ENCODE measurements around the gene POLR1C.
A peak's percentile ranks its signal among the peaks of the same experiment; 100 is the strongest.
"Not testable (repeated sequence)": the region's sequence is repeated elsewhere in the genome, so short reads cannot be mapped to it uniquely, and the experiment has no call there.

The POLR1C gene, protein sequence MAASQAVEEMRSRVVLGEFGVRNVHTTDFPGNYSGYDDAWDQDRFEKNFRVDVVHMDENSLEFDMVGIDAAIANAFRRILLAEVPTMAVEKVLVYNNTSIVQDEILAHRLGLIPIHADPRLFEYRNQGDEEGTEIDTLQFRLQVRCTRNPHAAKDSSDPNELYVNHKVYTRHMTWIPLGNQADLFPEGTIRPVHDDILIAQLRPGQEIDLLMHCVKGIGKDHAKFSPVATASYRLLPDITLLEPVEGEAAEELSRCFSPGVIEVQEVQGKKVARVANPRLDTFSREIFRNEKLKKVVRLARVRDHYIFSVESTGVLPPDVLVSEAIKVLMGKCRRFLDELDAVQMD

DNA sequence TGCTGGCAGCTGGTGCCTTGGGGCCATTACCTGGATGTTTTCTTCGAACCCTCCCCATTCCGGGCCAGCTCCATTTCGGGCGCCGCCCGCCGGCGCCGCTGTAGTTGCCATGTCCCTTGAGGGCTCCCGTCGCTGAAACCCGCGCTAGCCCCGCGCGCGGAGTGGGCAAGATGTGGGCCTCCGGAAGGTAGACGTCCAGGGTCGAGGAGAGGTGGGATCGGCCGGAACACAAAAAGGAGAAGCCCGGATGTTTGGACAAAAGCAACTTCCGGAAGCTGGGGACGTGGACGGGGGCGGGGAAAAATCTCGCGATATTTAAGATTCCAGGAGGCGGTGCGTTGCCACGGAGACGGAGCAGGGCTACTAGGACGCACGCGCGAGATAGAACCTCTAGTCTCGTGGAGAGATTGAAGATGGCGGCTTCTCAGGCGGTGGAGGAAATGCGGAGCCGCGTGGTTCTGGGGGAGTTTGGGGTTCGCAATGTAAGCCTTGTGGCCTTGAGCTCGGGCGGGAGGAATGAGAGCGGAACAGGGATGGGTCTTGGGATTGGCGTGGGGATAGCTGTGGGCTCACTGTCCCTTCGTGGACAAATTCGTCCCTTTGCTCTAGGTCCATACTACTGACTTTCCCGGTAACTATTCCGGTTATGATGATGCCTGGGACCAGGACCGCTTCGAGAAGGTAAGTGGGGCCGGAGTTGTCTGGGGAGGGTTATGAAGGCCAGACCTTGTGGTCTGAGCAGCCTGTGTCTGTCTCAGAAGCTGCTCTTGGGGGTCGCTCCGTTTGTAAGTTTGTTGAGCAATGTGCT lies at the start of gene POLR1C, which contains the start of gene YIPF3:
Gene POLR1C, plus strand, starts transcription at position 393 of the 808 bp plus-strand sequence. Its CDS starts 21 bp downstream, at position 414.
Gene YIPF3, minus strand, starts transcription at position 230 of the 808 bp plus-strand sequence. Its CDS starts 119 bp downstream, at position 111.
- peak; percentile 98 for DNase-seq
- Mint-ChIP-seq H3K36me3 (peaks cover 44% of the 10 kb centered on the region), H3K9me3 (no peaks in the 10 kb centered on the region), H3K4me1 (peaks cover 28% of the 10 kb centered on the region), H3K27ac (no peak within 1 kb of the TSS), H3K27me3 (no peaks in the 10 kb centered on the region), H3K4me3 (no peak within 1 kb of the TSS)
- CTCF ChIA-PET: interaction anchor here (4.5 kb wide), 1 partner anchor 10 kb away, joined by 27 read pairs; no protein-coding TSS in a partner anchor

DNA sequence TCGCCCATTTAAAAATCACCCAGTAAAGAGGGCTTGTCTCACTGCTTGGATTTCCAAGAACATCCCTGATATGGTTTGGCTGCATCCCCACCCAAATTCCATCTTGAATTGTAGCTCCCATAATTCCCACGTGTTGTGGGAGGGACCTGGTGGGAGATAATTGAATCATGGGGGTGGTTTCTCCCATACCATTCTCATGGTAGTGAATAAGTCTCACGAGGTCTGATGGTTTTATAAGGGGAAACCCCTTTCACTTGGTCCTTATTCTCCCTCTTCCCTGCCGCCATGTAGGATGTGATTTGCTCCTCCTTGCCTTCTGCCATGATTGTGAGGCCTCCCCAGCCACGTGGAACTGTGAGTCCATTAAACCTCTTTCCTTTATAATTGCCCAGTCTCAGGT lies 49.6 kb upstream of the POLR1C start:
- H3K27ac Mint-ChIP-seq, H3K4me3 Mint-ChIP-seq, CTCF ChIA-PET, H3K4me1 Mint-ChIP-seq, DNase-seq, H3K9me3 Mint-ChIP-seq, H3K36me3 Mint-ChIP-seq: not testable (repeated sequence)
- H3K27me3 Mint-ChIP-seq: peaks cover 64% of the 10 kb centered on the region

DNA sequence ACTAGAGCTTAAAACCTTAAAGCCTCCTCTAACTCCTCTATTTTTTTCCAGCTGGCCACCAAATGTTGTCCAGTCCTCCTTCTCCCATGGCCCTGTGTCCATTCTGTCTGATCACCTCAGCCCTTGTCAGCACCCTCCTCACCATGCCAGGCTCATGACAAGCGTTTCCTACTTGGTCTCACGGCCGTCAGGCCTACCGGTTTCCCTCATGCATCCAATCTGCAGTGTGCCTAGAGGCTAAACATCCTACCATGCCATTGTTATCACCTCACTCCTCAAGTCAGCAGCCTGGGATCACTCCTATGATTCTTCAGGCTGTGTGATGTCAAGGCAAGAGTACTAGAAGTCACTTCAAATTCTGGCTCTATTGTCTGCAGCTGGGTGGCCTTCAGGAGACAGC lies 49.1 kb upstream of the POLR1C start:
- Mint-ChIP-seq H3K36me3 (no peaks in the 10 kb centered on the region), H3K27ac (no peak overlapping the region), H3K27me3 (peaks cover 59% of the 10 kb centered on the region), H3K9me3 (no peaks in the 10 kb centered on the region), H3K4me3 (no peak overlapping the region), H3K4me1 (no peaks in the 10 kb centered on the region)
- CTCF ChIA-PET: no interaction called here
- DNase-seq: no peak

DNA sequence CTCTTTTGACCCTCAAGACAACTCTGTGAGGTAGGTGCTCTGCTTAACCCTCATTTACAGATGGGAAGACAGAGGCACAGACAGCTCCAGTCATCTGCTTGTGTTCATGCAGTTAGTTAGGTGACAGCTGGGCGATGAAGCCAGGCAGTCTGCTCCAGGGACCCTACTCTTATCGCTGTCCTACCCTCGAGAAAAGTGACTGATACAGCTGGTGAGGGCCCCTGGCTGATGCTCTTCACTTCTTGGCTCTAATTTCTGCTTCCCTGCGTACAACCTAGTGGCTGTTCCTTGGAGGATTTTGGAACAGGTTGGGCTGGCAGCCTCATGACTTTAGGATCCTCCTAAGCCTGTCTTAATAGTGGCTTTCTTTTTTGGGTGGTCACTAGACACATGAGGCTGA lies 48.6 kb upstream of the POLR1C start:
- Mint-ChIP-seq H3K27me3 (peaks cover 54% of the 10 kb centered on the region), H3K36me3 (no peaks in the 10 kb centered on the region), H3K4me3 (no peak overlapping the region), H3K4me1 (no peaks in the 10 kb centered on the region), H3K9me3 (no peaks in the 10 kb centered on the region), H3K27ac (no peak overlapping the region)
- DNase-seq: no peak
- CTCF ChIA-PET: no interaction called here

DNA sequence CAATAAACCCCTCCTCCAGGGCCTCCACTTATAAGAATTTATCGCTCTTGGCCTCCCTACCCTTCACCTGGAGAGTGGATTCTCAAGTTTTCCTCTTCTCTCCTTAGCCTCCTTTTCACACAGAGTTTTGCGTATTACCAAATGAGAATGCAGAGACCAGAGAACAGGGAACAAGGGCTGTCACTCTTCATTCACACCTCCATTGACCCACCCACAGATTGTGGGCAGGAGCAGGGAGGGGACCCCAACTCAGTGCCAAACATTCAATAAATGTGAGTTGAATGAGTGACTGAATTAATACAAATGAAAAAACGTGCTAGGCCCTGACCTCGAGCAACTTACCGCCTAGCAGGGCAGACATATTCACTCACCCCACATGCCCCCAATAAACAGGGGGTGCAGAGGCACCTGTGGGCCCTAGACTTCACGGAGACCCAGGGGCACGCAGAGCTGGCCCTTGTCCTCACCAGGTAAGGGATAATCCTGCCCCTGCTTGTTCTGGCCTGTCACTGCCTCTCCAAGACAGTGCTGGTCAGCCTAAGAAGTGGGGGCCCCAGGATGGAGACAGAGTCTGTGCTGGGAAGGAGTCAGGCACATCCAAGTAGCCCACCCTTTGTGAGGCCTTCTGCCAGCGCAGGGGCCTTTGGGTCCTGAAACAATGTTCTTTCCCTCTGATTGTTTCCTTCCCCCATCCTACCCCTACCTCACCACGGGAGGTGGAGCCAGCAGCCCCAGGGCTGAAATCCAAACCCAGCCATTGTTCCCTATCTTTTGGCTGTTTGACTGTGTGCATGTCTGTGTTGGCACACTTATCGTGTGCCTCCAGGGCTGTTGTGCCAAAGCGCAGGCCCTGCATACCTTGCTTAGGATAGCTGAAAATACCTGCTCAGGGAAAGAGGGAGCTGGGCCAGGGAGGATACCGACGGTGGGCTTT lies 47.9 kb upstream of the POLR1C start:
- peaks cover 47% of the 10 kb centered on the region for H3K27me3 Mint-ChIP-seq
- no peak for DNase-seq

DNA sequence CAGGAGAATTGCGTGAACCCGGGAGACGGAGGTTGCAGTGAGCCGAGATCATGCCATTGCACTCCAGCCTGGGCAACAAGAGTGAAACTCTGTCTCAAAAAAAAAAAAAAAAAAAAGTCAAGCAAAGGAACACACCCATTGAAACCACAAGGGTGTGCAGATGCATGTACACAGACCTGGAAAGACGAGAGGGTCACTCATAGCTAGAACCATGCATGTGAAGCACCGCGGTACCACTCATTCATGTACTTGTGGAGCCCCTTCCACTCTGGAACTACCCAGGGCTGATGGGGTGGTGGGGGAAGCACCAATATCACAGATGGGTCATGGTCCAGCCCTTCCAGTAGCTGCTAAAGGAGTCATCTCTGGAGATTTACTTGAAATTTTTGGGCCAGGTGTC lies 46.9 kb upstream of the POLR1C start:
- Mint-ChIP-seq H3K27me3 (peaks cover 40% of the 10 kb centered on the region), H3K4me1 (no peaks in the 10 kb centered on the region), H3K27ac (no peak overlapping the region), H3K4me3 (no peak overlapping the region), H3K36me3 (no peaks in the 10 kb centered on the region), H3K9me3 (no peaks in the 10 kb centered on the region)
- CTCF ChIA-PET: no interaction called here
- no peak for DNase-seq

More for the DNA sequence above, 47.9 kb upstream of the POLR1C start:
- CTCF ChIA-PET: no interaction called here
- Mint-ChIP-seq H3K9me3 (no peaks in the 10 kb centered on the region), H3K27ac (no peak overlapping the region), H3K36me3 (no peaks in the 10 kb centered on the region), H3K4me3 (no peak overlapping the region), H3K4me1 (no peaks in the 10 kb centered on the region)

DNA sequence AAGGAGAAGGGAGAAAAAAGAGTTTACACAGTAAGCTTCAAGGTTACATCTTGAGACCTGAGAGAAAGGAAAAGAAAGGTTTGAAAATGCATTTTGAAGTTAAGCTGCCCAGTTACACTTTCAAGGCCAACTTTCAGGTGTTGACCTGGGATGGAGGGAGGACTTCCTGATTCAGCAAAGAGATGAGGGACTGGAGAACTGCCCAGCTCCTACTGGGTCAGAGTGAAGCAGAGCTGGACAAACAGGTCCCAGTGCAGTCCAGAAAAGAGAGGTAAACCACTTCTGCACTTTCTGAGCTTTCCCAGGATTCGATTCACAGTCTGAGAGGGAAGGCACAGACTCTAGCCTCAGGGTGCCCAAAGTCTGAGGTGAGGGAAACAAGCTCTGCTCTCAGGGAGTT lies 45.5 kb upstream of the POLR1C start:
- no peak overlapping the region for H3K4me3 Mint-ChIP-seq
- H3K4me1 Mint-ChIP-seq: no peaks in the 10 kb centered on the region
- H3K36me3 Mint-ChIP-seq: no peaks in the 10 kb centered on the region
- no peak overlapping the region for H3K27ac Mint-ChIP-seq
- H3K27me3 Mint-ChIP-seq: peaks cover 40% of the 10 kb centered on the region
- H3K9me3 Mint-ChIP-seq: no peaks in the 10 kb centered on the region
- no peak for DNase-seq
- CTCF ChIA-PET: interaction anchor here (1.0 kb wide), 1 partner anchor 36 kb away, joined by 3 read pairs; no protein-coding TSS in a partner anchor

DNA sequence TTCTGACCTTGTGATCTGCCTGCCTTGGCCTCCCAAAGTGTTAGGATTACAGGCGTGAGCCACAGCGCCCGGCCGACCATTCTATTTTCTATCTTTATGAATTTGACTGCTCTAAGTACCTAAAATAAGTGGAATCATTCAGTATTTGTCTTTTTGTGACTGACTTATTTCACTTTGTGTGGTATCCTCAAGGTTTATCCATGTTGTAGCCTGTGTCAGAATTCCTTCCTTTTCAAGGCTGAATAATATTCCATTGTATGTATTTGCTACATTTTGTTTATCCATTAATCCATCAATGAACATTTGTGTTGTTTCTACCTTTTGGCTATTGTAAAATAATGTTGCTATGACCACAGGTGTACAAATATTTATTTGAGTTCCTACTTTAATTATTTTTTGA lies 44.4 kb upstream of the POLR1C start:
- peaks cover 11% of the 10 kb centered on the region for H3K4me1 Mint-ChIP-seq
- no peaks in the 10 kb centered on the region for H3K36me3 Mint-ChIP-seq
- CTCF ChIA-PET: no interaction called here

DNA sequence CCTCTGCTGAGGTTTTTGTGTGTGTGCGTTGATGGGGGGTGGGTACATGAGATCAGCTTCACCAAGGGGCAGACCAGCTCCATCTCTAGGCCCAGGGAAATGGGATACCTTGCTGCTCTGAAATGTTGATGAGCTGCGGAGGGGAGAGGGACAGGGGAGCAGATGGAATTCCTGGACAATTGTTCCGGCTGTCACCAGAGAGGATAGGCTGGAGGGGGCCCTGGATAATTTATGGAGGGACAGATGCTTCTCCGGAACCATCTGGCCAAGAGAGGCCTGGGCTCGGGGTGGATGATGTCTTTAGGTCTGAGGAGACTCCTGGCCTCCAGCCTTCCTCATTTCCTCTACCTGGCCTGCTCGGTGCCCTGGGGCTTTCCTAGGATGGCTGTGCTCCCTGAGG lies 41.4 kb upstream of the POLR1C start:
- H3K4me3 Mint-ChIP-seq: no peak overlapping the region
- H3K36me3 Mint-ChIP-seq: peaks cover 3% of the 10 kb centered on the region
- H3K9me3 Mint-ChIP-seq: no peaks in the 10 kb centered on the region
- H3K27ac Mint-ChIP-seq: no peak overlapping the region
- CTCF ChIA-PET: no interaction called here
- peaks cover 34% of the 10 kb centered on the region for H3K4me1 Mint-ChIP-seq
- H3K27me3 Mint-ChIP-seq: peaks cover 12% of the 10 kb centered on the region
- no peak for DNase-seq

More for the DNA sequence above, 44.4 kb upstream of the POLR1C start:
- Mint-ChIP-seq H3K27me3 (peaks cover 35% of the 10 kb centered on the region), H3K27ac (no peak overlapping the region), H3K4me3 (no peak overlapping the region), H3K9me3 (no peaks in the 10 kb centered on the region)
- DNase-seq: no peak

DNA sequence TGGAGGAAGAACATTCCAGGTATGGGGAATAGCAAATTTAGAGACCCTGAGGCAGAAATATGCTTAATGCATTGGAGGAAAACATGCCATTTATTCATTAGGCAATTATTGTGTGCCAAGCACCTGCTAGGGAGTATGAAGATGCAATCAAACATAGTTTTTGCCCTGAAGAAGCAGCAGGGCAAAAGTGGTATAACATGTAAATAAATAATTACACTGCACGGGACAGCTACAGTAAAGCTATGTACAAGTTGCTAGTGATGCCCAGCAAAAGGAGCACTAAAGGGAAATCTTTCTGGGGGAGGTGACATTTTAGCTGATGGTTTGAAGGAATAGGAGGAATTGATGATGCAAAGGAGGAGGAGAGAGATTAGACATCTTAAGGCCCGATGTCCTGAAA lies 40.1 kb upstream of the POLR1C start:
- H3K36me3 Mint-ChIP-seq: peaks cover 3% of the 10 kb centered on the region
- H3K27ac Mint-ChIP-seq: peak overlapping the region; percentile 91
- CTCF ChIA-PET: interaction anchor here (2.3 kb wide), 1 partner anchor 30 kb away, joined by 6 read pairs; no protein-coding TSS in a partner anchor
- H3K4me3 Mint-ChIP-seq: peak overlapping the region; percentile 95
- H3K9me3 Mint-ChIP-seq: no peaks in the 10 kb centered on the region
- peaks cover 1% of the 10 kb centered on the region for H3K27me3 Mint-ChIP-seq
- peaks cover 39% of the 10 kb centered on the region for H3K4me1 Mint-ChIP-seq
- no peak for DNase-seq

DNA sequence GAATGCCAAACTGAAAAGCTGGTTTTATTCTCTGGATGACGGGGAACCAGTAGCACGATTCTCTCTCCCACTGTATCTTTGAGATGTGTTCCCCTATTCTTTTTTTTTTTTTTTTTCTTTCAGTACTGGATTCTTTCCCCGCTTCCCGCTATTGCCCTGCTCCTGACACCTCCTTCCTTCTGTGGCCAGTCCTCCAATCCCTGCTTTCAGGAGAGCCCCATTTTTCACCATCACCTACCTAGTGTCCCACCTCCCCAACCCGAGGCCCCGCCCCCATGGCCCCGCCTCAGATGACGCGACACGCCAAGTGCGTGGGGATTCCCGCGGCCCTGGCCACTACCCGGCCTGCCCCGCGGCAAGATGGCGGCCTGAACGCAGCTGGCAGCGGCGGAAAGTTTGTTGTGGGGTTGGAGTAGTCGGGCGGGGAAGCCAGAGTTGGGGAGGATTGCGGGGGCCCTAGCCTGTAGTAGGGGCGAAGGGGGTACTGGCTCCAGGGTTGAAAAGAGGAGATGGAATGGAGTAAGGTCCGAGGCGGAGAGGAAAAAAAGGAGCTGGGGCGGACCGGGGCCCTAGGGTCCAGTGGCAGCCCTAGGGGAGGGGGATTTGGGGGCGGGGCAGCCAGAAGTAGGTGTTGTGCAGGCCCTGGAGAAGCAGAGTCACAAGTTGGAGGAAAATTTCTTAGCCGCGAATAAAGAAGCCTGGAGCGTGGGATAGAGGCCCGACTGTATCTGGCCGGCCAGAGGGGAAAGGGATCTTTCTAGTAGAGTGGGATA lies 39.5 kb upstream of the POLR1C start, which contains the start of gene TJAP1:
Gene TJAP1, plus strand, starts transcription at position 336 of the 773 bp plus-strand sequence. CDS start 21,432 bp downstream, outside the sequence.
- Mint-ChIP-seq H3K9me3 (no peaks in the 10 kb centered on the region), H3K4me1 (peaks cover 44% of the 10 kb centered on the region), H3K27me3 (no peaks in the 10 kb centered on the region), H3K36me3 (peaks cover 4% of the 10 kb centered on the region), H3K27ac (peak within 1 kb of the TSS; percentile 91), H3K4me3 (peak within 1 kb of the TSS; percentile 95)
- CTCF ChIA-PET: interaction anchor here (0.6 to 2.3 kb wide), 2 partner anchors 29 to 249 kb away, joined by 3 to 6 read pairs; partner anchors contain the start of gene DNPH1
- peak; percentile 98 for DNase-seq

DNA sequence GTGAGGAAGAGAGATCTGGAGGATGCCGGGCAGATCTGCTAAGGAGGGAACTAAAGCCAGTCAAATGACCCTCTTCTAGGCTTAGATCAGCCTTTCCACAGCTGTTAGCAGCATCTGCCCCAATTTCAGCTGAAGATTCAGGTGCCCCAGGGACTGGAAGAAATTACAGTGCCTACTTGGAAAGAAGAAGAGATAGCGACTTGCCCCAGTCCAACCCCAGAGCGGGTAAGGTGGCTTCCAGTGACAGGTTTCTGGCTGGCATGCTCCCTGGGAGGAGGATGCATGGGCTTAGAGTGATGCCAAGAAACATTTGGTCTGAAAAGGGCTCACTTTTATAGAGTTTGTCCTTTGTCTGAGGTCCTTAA lies 38.9 kb upstream of the POLR1C start:
- H3K36me3 Mint-ChIP-seq: peaks cover 5% of the 10 kb centered on the region
- no peaks in the 10 kb centered on the region for H3K27me3 Mint-ChIP-seq
- CTCF ChIA-PET: interaction anchor here (2.3 kb wide), 1 partner anchor 29 kb away, joined by 6 read pairs; no protein-coding TSS in a partner anchor
- H3K4me3 Mint-ChIP-seq: peak overlapping the region; percentile 95
- DNase-seq: no peak
- peaks cover 44% of the 10 kb centered on the region for H3K4me1 Mint-ChIP-seq
- H3K27ac Mint-ChIP-seq: peak overlapping the region; percentile 91
- no peaks in the 10 kb centered on the region for H3K9me3 Mint-ChIP-seq

DNA sequence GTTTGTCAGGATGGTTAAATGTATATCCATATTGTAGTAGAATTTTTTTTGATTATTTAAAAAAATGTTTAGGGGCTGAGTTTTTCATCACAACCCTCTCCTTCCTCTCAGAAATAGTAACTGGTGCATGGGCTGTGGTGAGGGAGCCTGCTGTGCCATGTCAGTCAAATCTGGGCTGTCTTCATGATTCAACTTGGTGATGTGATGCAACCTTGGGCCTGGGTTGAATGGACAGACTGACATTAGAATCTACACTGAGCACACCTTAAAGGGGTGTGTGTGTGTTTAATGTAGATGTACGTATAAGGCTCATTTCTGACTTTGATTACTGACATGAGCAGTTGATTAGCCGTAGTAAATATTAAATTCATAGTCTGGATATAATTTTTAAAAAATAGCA lies 35.8 kb upstream of the POLR1C start:
- CTCF ChIA-PET: interaction anchor here (1.2 kb wide), 1 partner anchor 10 kb away, joined by 4 read pairs; no protein-coding TSS in a partner anchor
- no peak overlapping the region for H3K27ac Mint-ChIP-seq

More for the DNA sequence above, 35.8 kb upstream of the POLR1C start:
- Mint-ChIP-seq H3K9me3 (no peaks in the 10 kb centered on the region), H3K36me3 (peaks cover 5% of the 10 kb centered on the region), H3K4me3 (no peak overlapping the region), H3K4me1 (peaks cover 44% of the 10 kb centered on the region), H3K27me3 (no peaks in the 10 kb centered on the region)
- no peak for DNase-seq
